HepG2 (cell line): ENCODE data around the gene PNPLA2. TPM values are rescaled to one million over a fixed set of nuclear protein-coding genes. Genes with fewer than 3 reads are reported as not detected.

Experiments
- BCL6 ChIP-seq: IDR thresholded peaks from 2 replicates; pipeline ENCODE4 v1.6.1; 2016; ENCODE audit warnings: missing genetic modification reagents, missing compliant biosample characterization
- BHLHE40 ChIP-seq: IDR thresholded peaks from 2 replicates; pipeline ENCODE4 v1.6.1; 2011; ENCODE audit warnings: low read length, improper control_type of control experiment
- FOSL1 ChIP-seq: sonication (generic); formaldehyde crosslinking; IDR thresholded peaks from 2 replicates; pipeline ENCODE4 v1.9.0; 2021; ENCODE audit warnings: missing genetic modification reagents, borderline replicate concordance
- IRF9 ChIP-seq: sonication (generic); formaldehyde crosslinking; IDR thresholded peaks from 2 replicates; pipeline ENCODE4 v1.8.0; 2022; ENCODE audit warnings: missing genetic modification reagents, mild to moderate bottlenecking, borderline replicate concordance
- LRRFIP1 ChIP-seq: sonication (generic); formaldehyde crosslinking; conservative IDR thresholded peaks from 2 replicates; pipeline ENCODE4 v1.4.0; 2020; ENCODE audit warnings: missing genetic modification reagents
- MAF1 ChIP-seq: sonication (generic); formaldehyde crosslinking; IDR thresholded peaks from 2 replicates; pipeline ENCODE4 v1.5.0; 2020; ENCODE audit warnings: missing genetic modification reagents, borderline replicate concordance
- NR1H2 ChIP-seq: sonication (generic); formaldehyde crosslinking; IDR thresholded peaks from 2 replicates; pipeline ENCODE4 v1.8.1; 2022; ENCODE audit warnings: low read depth, missing genetic modification reagents, borderline replicate concordance
- SNAPC4 ChIP-seq: sonication (generic); formaldehyde crosslinking; IDR thresholded peaks from 2 replicates; pipeline ENCODE4 v1.4.0; 2020; ENCODE audit warnings: mild to moderate bottlenecking, missing genetic modification reagents
- ZBTB10 ChIP-seq: sonication (generic); formaldehyde crosslinking; IDR thresholded peaks from 2 replicates; pipeline ENCODE4 v1.4.0; 2020; ENCODE audit warnings: missing genetic modification reagents, borderline replicate concordance
- ZGPAT ChIP-seq: IDR thresholded peaks from 2 replicates; pipeline ENCODE4 v1.6.1; 2016; ENCODE audit warnings: mild to moderate bottlenecking
- ZNF317 ChIP-seq: sonication (generic); formaldehyde crosslinking; IDR thresholded peaks from 2 replicates; pipeline ENCODE4 v1.5.0; 2020; ENCODE audit warnings: mild to moderate bottlenecking, missing genetic modification reagents
- ZNF460 ChIP-seq: sonication (generic); formaldehyde crosslinking; IDR thresholded peaks from 2 replicates; pipeline ENCODE4 v1.5.1; 2020; ENCODE audit warnings: missing genetic modification reagents, mild to moderate bottlenecking, borderline replicate concordance
- ZNF740 ChIP-seq: sonication (generic); formaldehyde crosslinking; IDR thresholded peaks from 2 replicates; pipeline ENCODE4 v1.4.0; 2020; ENCODE audit warnings: missing genetic modification reagents
- polyA plus RNA-seq, 8 experiments: library from polyadenylated mRNA; depleted of rRNA in 3 of 8; stranded (reverse) in 7 of 8; unstranded in 1 of 8; fragments of >200 nt; fragmentation: Illumina TruSeq in 4 of 8; extraction: Trizol in 4 of 8; gene quantifications; 2 replicates each; pipeline versions ENCODE4 v1.2.1 to v1.2.3, GENCODE V29; 2011 to 2016; ENCODE audit warnings: low read depth in 4 of 8, missing spikeins in 1 of 8, mixed read lengths in 1 of 8; ENCODE audit not compliant: insufficient read depth in 1 of 8
- total RNA-seq, 5 experiments: library from RNA; depleted of rRNA; stranded (reverse); fragments of >200 nt; fragmentation: Illumina TruSeq; extraction: Trizol; gene quantifications; 2 replicates each; pipeline ENCODE4 v1.2.3, GENCODE V29; 2016; ENCODE audit warnings: low read depth in 1 of 5

PNPLA2 gene
- total and polyA plus RNA-seq, 2 of the 13 experiments (the other 11 are each of a cell fraction or from before 2014, with no cell fraction given) = 10.5 to 43.2 TPM

GRCh38 chr11:777288-778255 lies 41.1 kb upstream of the PNPLA2 start, which contains the start of gene GATD1 (continued):
- TF ChIP-seq SNAPC4 (CRISPR knock-in tag) (no peak), BHLHE40 (peak; percentile 93), LRRFIP1 (CRISPR knock-in tag) (no peak), ZNF317 (CRISPR knock-in tag) (no peak), ZBTB10 (0 out of 2 replicates have a peak, but pooled peaks have one; percentile 53), IRF9 (CRISPR knock-in tag) (peak; percentile 76; the same call in 1 of the 2 replicates), BCL6 (no peak), ZNF740 (CRISPR knock-in tag) (no peak), MAF1 (CRISPR knock-in tag) (no peak), ZNF460 (CRISPR knock-in tag) (0 out of 2 replicates have a peak, but pooled peaks have one; percentile 7), ZGPAT (CRISPR knock-in tag) (peak; percentile 38; the same call in 1 of the 2 replicates), NR1H2 (CRISPR knock-in tag) (no peak), FOSL1 (no peak)
